Muscle of leg (tissue), 11 donors: ENCODE results near the gene ZNF618. TPM values are rescaled to one million over a fixed set of nuclear protein-coding genes. Genes with fewer than 3 reads are reported as not detected.

ENCODE experiments used
- DNase-seq: peaks from one replicate; pipeline ENCODE4 v3.0.0; 2013
- H3K27ac ChIP-seq: one replicate; pipeline ENCODE4 v1.5.1; 2013; ENCODE audit warnings: mild to moderate bottlenecking, low read length, control low read depth
- H3K27me3 ChIP-seq: one replicate; pipeline ENCODE4 v1.6.1; 2013; ENCODE audit warnings: low read length; ENCODE audit not compliant: control insufficient read depth, insufficient read depth
- H3K36me3 ChIP-seq: one replicate; pipeline ENCODE4 v1.6.1; 2013; ENCODE audit warnings: low read length; ENCODE audit not compliant: control insufficient read depth, insufficient read depth
- H3K4me1 ChIP-seq: one replicate; pipeline ENCODE4 v1.6.1; 2013; ENCODE audit warnings: low read length; ENCODE audit not compliant: control insufficient read depth, insufficient read depth
- H3K4me3 ChIP-seq: one replicate; pipeline ENCODE4 v1.5.1; 2013; ENCODE audit warnings: low read length, control low read depth
- H3K9me3 ChIP-seq: replicated peaks from 2 replicates; pipeline ENCODE4 v1.6.1; 2013; ENCODE audit warnings: low read depth, low read length; ENCODE audit not compliant: control insufficient read depth
- WGBS: methylation state at CpG from one replicate; pipeline ENCODE4 v1.1.5; 2013; ENCODE audit warnings: missing lambda C conversion rate; ENCODE audit not compliant: insufficient coverage; 5-methylcytosine and 5-hydroxymethylcytosine counted together
- polyA plus RNA-seq, 8 donors: library from polyadenylated mRNA; unstranded; fragments of 120-200 nt; gene quantifications; one replicate each; pipeline versions ENCODE4 v1.2.1 to v1.2.3, GENCODE V29; 2013; ENCODE audit warnings: inconsistent platforms in 1 of 8, low replicate concordance in 1 of 8; ENCODE audit not compliant: insufficient read length in 8 of 8, insufficient read depth in 1 of 8
- total RNA-seq: library from RNA; stranded (reverse); fragments of 120-200 nt; gene quantifications from one replicate; pipeline ENCODE4 v1.2.4, GENCODE V29; 2013

ZNF618 gene
- total and polyA plus RNA-seq, 9 donors, result 6.4 to 21.8 (median 16.1) TPM

DNA sequence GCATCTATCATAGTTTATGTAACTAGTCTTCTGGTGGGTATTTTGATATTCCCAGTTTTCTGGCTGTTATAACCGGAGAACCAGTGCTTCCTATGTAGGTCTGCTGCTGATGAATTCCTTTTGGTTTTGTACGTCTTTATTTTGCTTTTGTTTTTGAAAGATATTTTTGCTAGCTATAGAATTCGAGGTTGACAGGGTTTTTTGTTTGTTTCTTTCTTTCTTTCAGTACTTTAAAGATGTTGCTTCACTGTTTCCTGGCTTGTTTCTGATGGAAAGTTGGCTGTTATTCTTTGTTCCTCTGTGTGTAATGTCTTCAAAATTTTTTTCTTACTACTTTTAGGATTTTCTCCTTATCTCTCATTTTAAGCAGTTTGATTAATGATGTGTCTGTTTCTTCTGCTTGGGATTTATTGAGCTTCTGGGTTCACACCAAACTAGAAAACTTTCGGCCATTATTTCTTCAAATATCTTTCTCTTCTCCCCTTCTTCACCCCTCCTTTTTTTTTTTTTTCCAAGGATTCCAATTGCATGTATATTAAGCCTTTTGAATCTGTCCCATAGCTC lies 27.5 kb downstream of the ZNF618 start:
- Histone ChIP-seq H3K27ac (no peak overlapping the region), H3K9me3 (peaks cover 7% of the 10 kb centered on the region), H3K36me3 (peaks cover 2% of the 10 kb centered on the region), H3K27me3 (no peaks in the 10 kb centered on the region), H3K4me3 (no peak overlapping the region), H3K4me1 (peaks cover 15% of the 10 kb centered on the region)
- no CpG with 5 or more reads among the region's 4 CpGs for WGBS
- DNase-seq, result no peak

DNA sequence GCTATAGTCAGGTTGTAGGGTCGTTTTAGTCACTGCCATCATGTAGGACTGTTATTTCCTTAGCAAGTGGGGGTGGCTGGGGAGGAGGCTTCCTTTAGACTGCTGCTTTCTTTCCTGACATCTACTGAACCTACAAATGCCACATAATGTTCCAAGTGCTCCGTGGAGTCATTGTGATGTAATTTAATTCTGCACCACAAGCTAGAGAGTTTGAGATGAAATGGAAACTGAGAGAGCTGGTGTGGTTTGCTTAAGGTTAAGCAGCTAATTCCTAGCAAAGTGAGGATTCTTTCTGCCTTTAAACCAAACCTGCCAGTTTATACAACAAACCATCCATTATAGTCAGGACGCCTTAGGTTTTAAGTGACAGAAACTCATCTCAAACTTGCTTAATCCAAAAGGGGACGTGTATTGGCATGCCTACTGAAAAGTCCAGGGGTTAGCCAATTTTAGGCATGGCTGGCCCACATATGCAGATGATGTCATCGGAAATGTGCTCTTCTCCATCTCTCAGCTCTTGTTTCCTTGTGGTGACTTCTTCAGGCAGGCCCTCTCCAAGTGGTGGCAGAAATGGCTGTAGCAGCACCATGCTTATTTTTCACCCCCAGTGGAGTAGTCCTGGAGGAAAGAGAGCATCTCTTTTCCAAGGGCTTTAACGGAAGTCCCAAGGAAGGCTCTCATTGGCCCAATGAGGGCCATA lies 30.5 kb downstream of the ZNF618 start:
- H3K27ac ChIP-seq, result no peak overlapping the region
- H3K27me3 ChIP-seq, result no peaks in the 10 kb centered on the region

DNA sequence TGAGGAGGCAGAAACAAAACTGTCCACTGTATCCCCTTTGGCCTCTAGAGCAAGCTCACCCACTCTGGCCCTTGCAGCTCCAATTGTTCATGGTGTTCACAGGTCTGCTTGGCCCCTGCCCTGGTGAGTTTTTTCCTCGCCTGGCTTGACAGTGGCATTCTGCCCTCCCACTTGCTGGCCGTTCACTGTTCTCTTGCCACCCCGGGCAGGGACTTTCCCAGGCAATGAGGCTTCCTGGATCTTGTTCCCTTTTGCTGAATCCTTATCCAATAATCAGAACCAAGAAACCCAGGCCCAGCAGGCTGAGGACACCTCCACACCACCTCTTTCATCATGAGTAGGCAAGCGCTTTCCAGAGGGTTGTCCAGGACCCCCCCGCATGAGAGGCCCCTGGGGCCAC lies 31.2 kb downstream of the ZNF618 start:
- Histone ChIP-seq H3K27ac (no peak overlapping the region), H3K9me3 (peaks cover 7% of the 10 kb centered on the region), H3K4me3 (no peak overlapping the region), H3K4me1 (peaks cover 18% of the 10 kb centered on the region), H3K27me3 (no peaks in the 10 kb centered on the region), H3K36me3 (no peaks in the 10 kb centered on the region)
- DNase-seq, result no peak
- WGBS, result 86% methylated on average over 4 of the region's 5 CpGs

More for the DNA sequence above, 30.5 kb downstream of the ZNF618 start:
- no peak for DNase-seq
- H3K4me1 ChIP-seq, result peaks cover 13% of the 10 kb centered on the region
- H3K4me3 ChIP-seq, result no peak overlapping the region
- H3K36me3 ChIP-seq, result no peaks in the 10 kb centered on the region
- WGBS, result 90% methylated on average over 3 of the region's 6 CpGs
- peaks cover 7% of the 10 kb centered on the region for H3K9me3 ChIP-seq

DNA sequence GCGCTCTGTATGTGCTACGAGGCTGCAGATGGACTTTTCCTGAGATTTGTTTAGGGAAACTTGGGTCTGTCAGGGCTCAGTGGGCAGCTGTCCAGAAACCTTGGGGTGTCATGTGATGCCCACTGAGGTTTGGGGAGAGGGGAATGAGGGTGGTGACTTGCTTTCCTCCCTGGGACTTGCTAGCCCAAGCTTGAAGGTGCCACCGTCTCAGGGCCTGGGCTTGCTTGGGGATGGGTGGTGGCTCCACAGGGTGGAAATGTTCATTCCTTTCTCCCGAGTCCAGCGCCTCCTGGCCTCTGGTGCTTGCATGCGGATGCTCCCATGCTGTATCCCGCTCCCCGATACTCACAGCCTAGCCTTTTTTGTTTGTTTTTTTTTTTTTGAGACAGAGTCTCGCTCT lies 33.3 kb downstream of the ZNF618 start:
- peaks cover 37% of the 10 kb centered on the region for H3K4me1 ChIP-seq
- DNase-seq, result no peak
- 90% methylated on average over 3 of the region's 9 CpGs for WGBS
- no peaks in the 10 kb centered on the region for H3K27me3 ChIP-seq
- H3K27ac ChIP-seq, result no peak overlapping the region
- peaks cover 2% of the 10 kb centered on the region for H3K36me3 ChIP-seq
- no peak overlapping the region for H3K4me3 ChIP-seq
- peaks cover 3% of the 10 kb centered on the region for H3K9me3 ChIP-seq

DNA sequence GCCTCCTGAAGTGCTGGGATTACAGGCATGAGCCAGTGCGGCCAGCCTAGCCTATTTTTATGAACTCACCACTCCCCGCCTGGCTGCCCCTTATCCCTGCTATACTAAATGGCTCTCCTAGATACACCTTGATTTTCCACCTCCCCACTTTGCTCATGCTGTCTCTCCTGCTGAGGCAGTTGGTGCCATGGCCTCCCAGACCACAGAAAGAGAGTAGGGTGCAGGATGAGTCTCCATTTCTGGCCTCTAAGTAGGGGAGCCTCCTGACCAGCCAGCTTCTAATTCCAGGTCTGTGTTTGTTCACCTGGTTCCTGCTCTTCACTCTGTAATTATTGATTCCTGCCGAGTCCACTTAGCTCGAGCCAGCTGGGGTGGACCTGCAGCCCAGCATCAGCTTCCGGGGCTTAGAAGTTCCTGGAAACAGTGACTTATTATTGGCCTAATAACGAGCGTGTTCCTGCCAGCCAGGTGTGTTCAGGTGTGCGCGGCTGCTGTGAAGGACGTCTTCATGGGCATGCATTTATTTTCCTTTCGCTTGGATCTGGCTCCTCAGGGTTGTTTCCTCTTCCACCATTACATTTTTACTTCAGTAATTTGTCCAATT lies 34.0 kb downstream of the ZNF618 start:
- no peaks in the 10 kb centered on the region for H3K27me3 ChIP-seq
- no peak overlapping the region for H3K27ac ChIP-seq
- H3K9me3 ChIP-seq, result no peaks in the 10 kb centered on the region
- peaks cover 37% of the 10 kb centered on the region for H3K4me1 ChIP-seq
- no peak overlapping the region for H3K4me3 ChIP-seq
- DNase-seq, result no peak
- WGBS, result 74% methylated on average over 10 of the region's 11 CpGs
- peaks cover 2% of the 10 kb centered on the region for H3K36me3 ChIP-seq

DNA sequence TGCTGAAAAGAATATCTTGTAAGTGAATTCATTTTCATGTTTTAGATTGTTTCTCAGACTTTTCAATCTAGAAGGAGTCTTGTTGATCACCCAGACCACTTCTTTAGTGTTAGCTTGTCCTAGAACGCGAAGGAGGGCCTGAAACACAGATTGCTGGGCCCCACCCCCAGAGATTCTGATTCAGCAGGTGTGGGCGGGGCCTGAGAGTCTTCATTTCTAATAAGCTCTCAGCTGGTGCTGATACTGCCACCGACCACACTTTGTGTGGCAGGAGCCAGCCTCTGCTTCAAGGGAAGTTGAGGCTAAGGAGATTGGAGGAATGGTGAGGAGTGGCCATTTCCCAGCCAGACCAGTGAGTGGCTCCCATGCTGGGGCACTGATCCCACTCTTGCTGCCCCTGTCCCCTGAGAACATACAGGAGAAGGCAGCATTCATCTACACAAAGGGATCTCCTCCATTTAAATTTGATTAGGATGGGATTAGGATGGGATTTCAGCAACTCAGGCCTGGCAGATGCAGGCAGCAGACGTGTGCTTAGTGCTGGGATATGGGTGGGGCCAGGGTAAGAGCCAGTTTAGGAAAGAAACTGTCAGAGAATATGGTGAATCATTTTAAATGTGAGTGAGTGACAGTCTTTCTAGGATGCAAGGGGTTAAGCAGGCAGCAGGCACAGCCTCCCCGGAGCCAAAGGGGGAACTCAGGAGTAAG lies 35.9 kb downstream of the ZNF618 start:
- Histone ChIP-seq H3K4me3 (no peak overlapping the region), H3K4me1 (peaks cover 33% of the 10 kb centered on the region), H3K9me3 (no peaks in the 10 kb centered on the region), H3K36me3 (peaks cover 8% of the 10 kb centered on the region), H3K27ac (peak overlapping the region; percentile 3), H3K27me3 (no peaks in the 10 kb centered on the region)
- 62% methylated on average over 5 of the region's 6 CpGs for WGBS
- no peak for DNase-seq

DNA sequence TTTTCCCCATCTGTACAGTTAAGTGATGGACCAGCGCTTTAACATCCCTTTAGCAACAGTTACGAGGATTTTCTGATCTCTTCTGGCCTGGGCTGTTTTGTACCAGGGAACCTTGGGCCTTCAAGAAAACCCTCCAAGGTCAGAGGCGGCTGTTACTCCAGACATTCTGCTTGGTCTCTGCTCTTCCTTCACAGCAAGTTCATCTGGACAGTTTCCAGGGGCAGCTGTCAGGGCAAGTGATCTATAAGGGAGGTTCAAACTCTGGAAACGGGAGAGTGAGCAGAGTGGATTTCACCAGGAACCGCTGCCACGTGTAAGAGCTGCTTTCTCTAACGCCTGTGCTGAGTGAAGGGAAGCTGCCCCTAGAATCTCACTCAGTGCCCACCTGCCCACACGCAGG lies 36.7 kb downstream of the ZNF618 start:
- peaks cover 8% of the 10 kb centered on the region for H3K36me3 ChIP-seq
- H3K4me3 ChIP-seq, result no peak overlapping the region
- no peaks in the 10 kb centered on the region for H3K9me3 ChIP-seq
- peak overlapping the region; percentile 48 for H3K27ac ChIP-seq
- peaks cover 30% of the 10 kb centered on the region for H3K4me1 ChIP-seq
- H3K27me3 ChIP-seq, result no peaks in the 10 kb centered on the region
- 70% methylated on average over 7 of the region's 8 CpGs for WGBS
- peak; percentile 67 for DNase-seq

DNA sequence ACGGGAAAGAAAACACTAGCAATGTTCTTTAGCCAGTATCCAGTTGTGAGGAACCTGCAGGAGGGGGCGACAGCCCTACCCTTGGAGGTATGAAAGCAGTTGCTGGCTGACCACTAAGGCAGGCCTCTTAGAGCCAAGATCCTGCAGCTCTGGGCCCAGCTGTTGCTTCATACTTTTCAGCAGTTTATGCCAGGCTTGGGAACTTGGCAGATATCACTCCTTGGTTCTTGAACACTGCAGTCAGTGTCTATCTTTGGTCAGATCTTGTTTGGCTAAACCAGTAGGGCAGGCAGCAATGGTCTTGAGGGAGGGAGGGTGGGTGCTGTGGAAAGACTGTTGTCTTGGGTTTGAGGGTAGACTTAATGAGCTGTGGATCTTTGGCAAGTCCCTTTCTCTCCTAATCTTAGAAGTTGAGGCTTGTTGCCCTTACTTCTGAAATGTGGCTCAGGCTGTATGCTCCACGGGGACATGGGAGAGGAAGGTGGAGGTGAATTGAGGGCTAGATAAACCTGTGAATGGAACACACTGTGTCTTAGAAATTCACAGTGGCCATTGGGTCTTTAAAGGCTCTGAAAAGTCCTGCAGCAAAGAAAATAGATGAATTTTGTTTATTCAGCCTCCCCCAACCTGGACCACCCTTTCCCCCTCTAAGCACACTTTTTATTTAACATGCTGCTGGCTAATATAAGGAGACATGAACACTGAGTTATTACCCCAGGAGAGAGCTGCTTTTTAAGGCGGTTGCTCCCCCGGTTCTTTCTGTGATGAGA lies 37.5 kb downstream of the ZNF618 start:
- H3K27ac ChIP-seq, result peak overlapping the region; percentile 69
- H3K4me3 ChIP-seq, result no peak overlapping the region
- H3K27me3 ChIP-seq, result no peaks in the 10 kb centered on the region
- H3K9me3 ChIP-seq, result no peaks in the 10 kb centered on the region
- WGBS, result 75% methylated on average over 4 of the region's 5 CpGs
- DNase-seq, result peak; percentile 82
- H3K4me1 ChIP-seq, result peaks cover 30% of the 10 kb centered on the region
- H3K36me3 ChIP-seq, result peaks cover 8% of the 10 kb centered on the region

DNA sequence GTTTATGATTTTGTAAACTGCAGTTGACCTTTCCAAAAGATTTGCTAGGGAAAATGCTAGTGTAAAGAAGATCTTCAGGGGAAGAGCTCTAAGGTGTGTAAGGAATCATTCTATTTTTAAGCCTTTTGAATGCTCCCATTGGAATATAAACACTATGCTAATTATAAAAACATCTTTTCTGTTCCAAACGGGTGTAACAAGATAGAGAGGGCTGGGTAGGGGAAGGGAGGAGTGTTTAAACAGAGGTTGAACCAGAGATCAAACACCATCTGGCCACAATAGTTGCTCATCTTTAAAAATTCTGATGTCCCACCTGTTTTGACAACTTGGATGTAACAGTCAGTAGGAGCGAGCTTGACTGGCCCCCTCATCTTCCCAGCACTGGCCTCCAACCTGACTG lies 38.4 kb downstream of the ZNF618 start:
- Histone ChIP-seq H3K27me3 (no peaks in the 10 kb centered on the region), H3K4me3 (no peak overlapping the region), H3K36me3 (peaks cover 8% of the 10 kb centered on the region), H3K9me3 (no peaks in the 10 kb centered on the region), H3K27ac (no peak overlapping the region), H3K4me1 (peaks cover 36% of the 10 kb centered on the region)
- WGBS, result 71% methylated on average over 1 of the region's 2 CpGs
- DNase-seq, result no peak
